HCT116 (cell line): ENCODE results near the gene PROB1.

ENCODE experiments used
- CTCF ChIP-seq, 3 experiments: fragments of 200-600 bp in 1 of 3; sonication (generic) in 1 of 3; IDR thresholded peaks in 2 of 3; conservative IDR thresholded peaks in 1 of 3; 2 replicates each; pipeline ENCODE4 v1.5.1; 2012 to 2017; ENCODE audit warnings: low read depth in 2 of 3, low read length in 2 of 3, antibody characterized with exemption in 1 of 3, borderline replicate concordance in 1 of 3, control low read depth in 1 of 3, mild to moderate bottlenecking in 1 of 3, mixed read lengths in 1 of 3, mixed run types in 1 of 3, moderate library complexity in 1 of 3; ENCODE audit not compliant: insufficient read depth in 1 of 3
- EZH2 ChIP-seq: fragments of 200-600 bp; sonication (generic); IDR thresholded peaks from 2 replicates; pipeline ENCODE4 v1.6.1; 2017; ENCODE audit warnings: antibody characterized with exemption, mixed run types
- POLR2A ChIP-seq: IDR thresholded peaks from 2 replicates; pipeline ENCODE4 v1.7.0; 2011; ENCODE audit warnings: borderline replicate concordance; ENCODE audit not compliant: insufficient read depth, insufficient read length; ENCODE audit errors: extremely low read depth
- REST ChIP-seq: IDR thresholded peaks from 2 replicates; pipeline ENCODE4 v1.6.1; 2012; ENCODE audit warnings: low read depth

- no peak for TF ChIP-seq EZH2
- no peak for TF ChIP-seq CTCF (IDR thresholded peaks at IDR 0.05 in 2 of 3, conservative IDR thresholded peaks at IDR 0.05 in 1 of 3; ENCODE audit: borderline replicate concordance in 1 of 3, insufficient read depth in 1 of 3, low read depth in 2 of 3, low read length in 2 of 3)
- TF ChIP-seq POLR2A = no peak
- TF ChIP-seq REST = no peak
Observed at GRCh38 chr5:139383993-139384590, 10.8 kb downstream of the PROB1 start.
